GM21390 (cell line): ENCODE measurements around the gene COL24A1.

Source experiments
- ATAC-seq: cut with Tn5 transposase; IDR thresholded peaks from one replicate; pipeline ENCODE4 v1.9.1; 2021; ENCODE audit not compliant: unreplicated experiment

The COL24A1 gene

GRCh38 chr1:85707267-85707989 lies 449.1 kb downstream of the COL24A1 start:
- peak; percentile 24 for ATAC-seq

- no peak for ATAC-seq
Measured at GRCh38 chr1:85705940-85706339, 450.6 kb downstream of the COL24A1 start.

- ATAC-seq = no peak
Measured at GRCh38 chr1:85700422-85700821, 456.1 kb downstream of the COL24A1 start.

- no peak for ATAC-seq
Measured at GRCh38 chr1:85697895-85698294, 458.7 kb downstream of the COL24A1 start.

GRCh38 chr1:85692730-85693314 lies 463.8 kb downstream of the COL24A1 start:
- no peak for ATAC-seq

- ATAC-seq = no peak
Measured at GRCh38 chr1:85689775-85690404, 466.7 kb downstream of the COL24A1 start.

- ATAC-seq = no peak
Measured at GRCh38 chr1:85683292-85684025, 473.1 kb downstream of the COL24A1 start.

GRCh38 chr1:85681087-85681486 lies 475.5 kb downstream of the COL24A1 start:
- ATAC-seq = no peak
